Measurements from ENCODE around the gene LAMC3.

LAMC3 gene

DNA sequence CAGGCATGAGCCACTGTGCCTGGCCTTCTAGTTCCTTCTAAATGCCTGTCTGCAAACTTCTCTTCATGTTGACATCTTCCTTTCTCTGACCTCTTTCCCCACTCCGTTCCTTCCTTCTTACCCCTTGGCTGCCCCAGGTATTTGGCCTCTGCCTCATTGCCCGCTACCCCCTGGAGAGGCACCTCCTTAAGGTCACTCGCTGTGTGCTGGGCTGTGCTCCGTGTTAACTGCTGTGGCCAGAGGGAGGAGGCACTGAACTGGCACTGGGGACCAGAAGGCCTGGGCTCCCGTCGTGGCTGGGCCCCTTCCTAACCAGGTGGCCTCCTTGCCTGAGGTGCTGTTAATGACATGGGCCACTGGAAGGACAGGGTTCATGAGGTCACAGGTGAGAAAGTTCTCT is 39.4 kb downstream of the LAMC3 start:
- Histone ChIP-seq H3K9ac (ENCODE audit: low read length) (no peak overlapping the region), H3K9me3 (ENCODE audit: control insufficient read depth, low read depth, low read length) (no peaks in the 10 kb centered on the region), H3K27me3 (ENCODE audit: control insufficient read depth, insufficient read depth, low read length) (no peaks in the 10 kb centered on the region), H3K4me1 (ENCODE audit: control insufficient read depth, low read depth, low read length) (no peaks in the 10 kb centered on the region), H3K4me3 (ENCODE audit: low read length) (no peak overlapping the region), H3K36me3 (ENCODE audit: control insufficient read depth, low read depth, low read length) (no peaks in the 10 kb centered on the region), H3K27ac (ENCODE audit: low read length) (no peak overlapping the region)

DNA sequence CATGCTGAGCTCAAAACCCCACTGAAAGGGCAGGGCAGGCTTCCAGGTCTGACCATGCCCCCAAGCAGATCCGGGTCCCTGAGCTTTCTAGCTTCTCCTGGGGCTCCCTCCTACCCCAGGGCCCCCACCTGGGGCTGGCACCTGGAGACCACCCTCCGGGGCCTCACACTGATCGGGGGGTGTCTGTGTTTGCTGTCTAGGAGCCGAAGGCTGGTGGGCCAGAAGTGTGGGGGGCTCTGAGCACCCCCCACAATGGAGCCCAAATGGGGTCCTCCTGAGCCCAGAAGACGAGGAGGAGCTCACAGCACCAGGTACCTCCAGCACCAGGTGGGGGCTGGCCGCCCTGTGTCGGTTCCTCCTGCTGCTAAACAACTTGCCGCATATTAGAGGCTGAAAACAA is 39.8 kb downstream of the LAMC3 start:
- H3K27ac ChIP-seq (ENCODE audit: low read length), result no peak overlapping the region
- H3K9ac ChIP-seq (ENCODE audit: low read length), result no peak overlapping the region
- no peaks in the 10 kb centered on the region for H3K9me3 ChIP-seq (ENCODE audit: control insufficient read depth, low read depth, low read length)
- no peaks in the 10 kb centered on the region for H3K27me3 ChIP-seq (ENCODE audit: control insufficient read depth, insufficient read depth, low read length)
- no peak overlapping the region for H3K4me3 ChIP-seq (ENCODE audit: low read length)
- no peaks in the 10 kb centered on the region for H3K4me1 ChIP-seq (ENCODE audit: control insufficient read depth, low read depth, low read length)
- H3K36me3 ChIP-seq (ENCODE audit: control insufficient read depth, low read depth, low read length), result no peaks in the 10 kb centered on the region

DNA sequence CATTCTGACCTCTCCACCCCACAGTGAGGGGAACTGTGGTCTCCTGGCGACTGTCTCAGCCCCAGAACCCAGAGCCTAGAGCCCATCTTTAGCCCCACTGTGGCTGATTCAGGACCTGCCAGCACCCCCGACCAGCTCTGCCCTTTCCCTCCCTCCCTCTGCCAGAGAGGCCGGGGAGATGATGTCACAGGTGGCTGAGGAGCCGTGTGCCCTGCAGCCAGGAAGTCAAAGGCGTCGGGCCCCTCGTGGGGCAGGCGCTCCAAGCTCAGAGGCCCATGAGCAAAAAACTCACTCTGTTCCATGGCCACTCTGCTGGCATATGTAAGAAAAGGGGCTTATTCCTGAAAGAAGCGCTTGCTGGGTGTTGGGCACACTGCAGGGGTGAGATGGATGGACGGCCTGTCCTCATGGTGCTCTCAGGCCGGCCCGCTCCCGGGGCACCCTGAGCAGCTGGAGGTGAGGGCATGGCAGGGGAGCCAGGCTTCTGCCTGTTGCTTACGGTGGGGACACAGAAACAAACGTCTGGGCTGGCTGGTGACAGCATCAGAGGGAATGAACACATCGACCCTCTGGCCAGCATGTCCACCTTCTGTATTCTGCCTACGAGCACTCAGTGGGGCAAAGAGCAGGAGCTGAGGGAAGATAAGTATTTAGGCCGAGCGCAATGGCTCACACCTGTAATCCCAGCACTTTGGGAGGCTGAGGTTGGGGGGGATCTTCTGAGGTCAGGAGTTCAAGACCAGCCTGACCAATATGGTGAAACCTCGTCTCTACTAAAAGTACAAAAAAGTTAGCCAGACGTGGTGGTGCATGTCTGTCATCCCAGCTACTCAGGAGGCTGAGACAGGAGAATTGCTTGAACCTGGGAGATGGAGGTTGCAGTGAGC is 41.1 kb downstream of the LAMC3 start:
- no peak overlapping the region for H3K27ac ChIP-seq (ENCODE audit: low read length)
- H3K9me3 ChIP-seq (ENCODE audit: control insufficient read depth, low read depth, low read length), result no peaks in the 10 kb centered on the region
- no peaks in the 10 kb centered on the region for H3K27me3 ChIP-seq (ENCODE audit: control insufficient read depth, insufficient read depth, low read length)
- H3K4me3 ChIP-seq (ENCODE audit: low read length), result no peak overlapping the region
- no peaks in the 10 kb centered on the region for H3K36me3 ChIP-seq (ENCODE audit: control insufficient read depth, low read depth, low read length)
- H3K9ac ChIP-seq (ENCODE audit: low read length), result no peak overlapping the region
- H3K4me1 ChIP-seq (ENCODE audit: control insufficient read depth, low read depth, low read length), result no peaks in the 10 kb centered on the region

DNA sequence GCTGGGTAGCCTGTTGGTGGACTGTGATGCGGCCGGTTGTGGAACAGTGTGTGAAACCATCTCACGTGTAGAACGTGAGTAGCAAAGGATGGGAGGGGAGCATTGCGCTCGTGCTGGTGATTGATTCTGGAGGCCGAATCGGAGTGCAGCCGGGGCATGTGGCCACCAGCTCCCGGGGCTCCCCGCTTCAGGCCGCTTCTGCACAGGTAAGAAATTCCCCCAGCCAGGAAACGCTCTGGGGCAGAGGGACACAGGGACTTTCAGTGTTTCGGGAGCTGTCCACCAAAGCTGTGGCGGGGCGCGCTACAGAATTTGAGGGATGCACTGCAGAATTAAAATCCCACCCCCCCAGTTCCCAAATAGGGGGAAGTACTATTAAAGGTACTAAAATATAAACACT is 41.9 kb downstream of the LAMC3 start:
- no peaks in the 10 kb centered on the region for H3K4me1 ChIP-seq (ENCODE audit: control insufficient read depth, low read depth, low read length)
- H3K36me3 ChIP-seq (ENCODE audit: control insufficient read depth, low read depth, low read length), result no peaks in the 10 kb centered on the region
- no peaks in the 10 kb centered on the region for H3K27me3 ChIP-seq (ENCODE audit: control insufficient read depth, insufficient read depth, low read length)
- H3K9ac ChIP-seq (ENCODE audit: low read length), result no peak overlapping the region
- no peaks in the 10 kb centered on the region for H3K9me3 ChIP-seq (ENCODE audit: control insufficient read depth, low read depth, low read length)
- no peak overlapping the region for H3K4me3 ChIP-seq (ENCODE audit: low read length)
- no peak overlapping the region for H3K27ac ChIP-seq (ENCODE audit: low read length)

DNA sequence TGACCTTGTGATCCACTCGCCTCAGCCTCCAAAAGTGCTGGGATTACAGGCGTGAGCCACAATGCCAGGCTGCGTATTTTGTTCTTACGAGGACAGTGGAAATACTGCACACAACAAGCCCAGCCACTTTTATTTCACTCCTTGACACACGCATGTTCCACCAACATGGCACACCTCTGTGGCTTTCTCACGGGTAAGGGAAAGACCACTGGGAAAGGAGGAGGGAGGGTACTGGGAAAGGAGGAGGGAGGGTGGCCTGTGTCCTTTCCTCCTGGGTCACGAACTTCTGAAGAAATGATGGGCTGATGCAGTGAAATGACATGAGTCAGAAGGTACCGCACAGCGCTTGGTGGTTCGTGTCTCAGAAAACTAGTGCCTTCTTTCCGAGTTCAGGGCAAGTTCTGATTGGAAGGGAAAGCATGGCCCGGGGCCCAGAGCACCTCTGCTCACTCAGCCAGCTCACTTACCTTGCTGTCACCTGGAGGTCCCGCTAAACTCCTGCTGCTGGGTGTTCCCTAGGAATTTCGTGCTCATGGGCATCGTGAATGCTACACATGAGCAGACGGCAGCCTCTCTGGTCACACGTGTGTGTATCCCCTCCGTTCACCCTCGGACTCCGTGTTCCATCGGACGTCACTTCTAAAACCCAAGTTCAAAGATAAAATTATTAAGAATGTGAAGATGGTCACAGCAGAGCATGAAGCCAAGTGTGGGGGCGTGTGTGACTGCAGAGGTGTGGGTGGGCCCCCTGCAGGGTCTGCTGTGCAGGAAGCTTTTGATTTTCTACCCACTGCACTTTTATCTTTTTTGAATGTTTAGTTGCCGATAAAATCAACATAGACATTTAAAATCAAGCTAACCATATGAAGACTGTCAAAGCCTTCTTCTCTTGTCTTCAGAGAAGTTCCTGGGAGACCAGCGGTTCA is 42.9 kb downstream of the LAMC3 start:
- Histone ChIP-seq H3K9ac (ENCODE audit: low read length) (no peak overlapping the region), H3K36me3 (ENCODE audit: control insufficient read depth, low read depth, low read length) (no peaks in the 10 kb centered on the region), H3K27ac (ENCODE audit: low read length) (no peak overlapping the region), H3K4me3 (ENCODE audit: low read length) (no peak overlapping the region), H3K4me1 (ENCODE audit: control insufficient read depth, low read depth, low read length) (no peaks in the 10 kb centered on the region), H3K9me3 (ENCODE audit: control insufficient read depth, low read depth, low read length) (no peaks in the 10 kb centered on the region), H3K27me3 (ENCODE audit: control insufficient read depth, insufficient read depth, low read length) (no peaks in the 10 kb centered on the region)

DNA sequence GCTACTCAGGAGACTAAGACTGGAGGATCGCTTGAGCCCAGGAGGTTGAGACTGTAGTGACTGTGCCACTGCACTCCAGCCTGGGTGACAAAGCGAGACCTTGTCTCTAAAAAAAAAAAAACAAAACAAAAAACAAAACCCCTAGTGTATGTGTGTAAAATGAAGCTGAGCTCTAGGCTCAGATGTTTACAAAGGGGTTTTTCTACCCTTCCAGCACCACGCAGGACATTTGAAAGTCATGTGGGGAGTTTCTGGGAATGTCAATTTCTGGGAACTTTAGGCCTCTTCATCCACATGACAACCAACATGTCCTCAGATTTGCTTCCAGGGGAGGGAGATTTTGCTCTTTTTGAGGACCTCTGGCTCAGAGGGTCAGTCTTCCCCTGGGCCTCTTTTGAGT is 44.9 kb downstream of the LAMC3 start:
- Histone ChIP-seq H3K9me3 (ENCODE audit: control insufficient read depth, low read depth, low read length) (no peaks in the 10 kb centered on the region), H3K27ac (ENCODE audit: low read length) (no peak overlapping the region), H3K4me1 (ENCODE audit: control insufficient read depth, low read depth, low read length) (no peaks in the 10 kb centered on the region), H3K4me3 (ENCODE audit: low read length) (no peak overlapping the region), H3K36me3 (ENCODE audit: control insufficient read depth, low read depth, low read length) (no peaks in the 10 kb centered on the region), H3K9ac (ENCODE audit: low read length) (no peak overlapping the region), H3K27me3 (ENCODE audit: control insufficient read depth, insufficient read depth, low read length) (no peaks in the 10 kb centered on the region)

DNA sequence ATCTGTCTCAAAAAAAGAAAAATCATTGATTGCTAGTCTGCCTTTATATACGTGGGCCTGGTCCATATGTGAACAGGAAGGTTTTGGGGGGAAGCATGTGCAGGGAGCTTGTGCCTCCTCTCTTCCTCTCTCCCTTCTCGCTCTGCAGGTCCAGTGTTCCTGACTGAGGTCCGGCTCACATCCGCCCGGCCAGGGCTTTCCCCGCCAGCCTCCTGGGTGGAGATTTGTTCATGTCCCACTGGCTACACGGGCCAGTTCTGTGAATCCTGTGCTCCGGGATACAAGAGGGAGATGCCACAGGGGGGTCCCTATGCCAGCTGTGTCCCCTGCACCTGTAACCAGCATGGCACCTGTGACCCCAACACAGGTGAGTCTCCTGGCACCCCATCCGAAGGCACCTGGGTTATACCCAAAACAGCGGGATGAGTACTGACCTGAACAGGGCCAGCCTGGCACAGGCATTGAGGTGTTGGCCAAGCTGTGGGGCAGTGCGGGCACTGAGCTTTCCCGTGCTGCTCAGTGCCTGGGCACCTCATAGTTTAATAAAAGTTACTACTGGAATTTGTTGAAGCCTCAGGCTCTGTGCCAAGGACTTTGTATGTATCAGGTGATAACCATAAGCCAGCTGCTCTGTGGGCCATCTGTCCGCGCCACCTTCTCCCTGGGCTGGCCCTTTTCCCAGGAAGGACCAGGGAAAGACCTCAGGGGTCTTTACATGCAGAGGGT is 48.0 kb downstream of the LAMC3 start:
- no peak overlapping the region for H3K4me3 ChIP-seq (ENCODE audit: low read length)
- no peaks in the 10 kb centered on the region for H3K9me3 ChIP-seq (ENCODE audit: control insufficient read depth, low read depth, low read length)
- H3K9ac ChIP-seq (ENCODE audit: low read length), result no peak overlapping the region
- no peak overlapping the region for H3K27ac ChIP-seq (ENCODE audit: low read length)
- H3K36me3 ChIP-seq (ENCODE audit: control insufficient read depth, low read depth, low read length), result no peaks in the 10 kb centered on the region
- H3K4me1 ChIP-seq (ENCODE audit: control insufficient read depth, low read depth, low read length), result no peaks in the 10 kb centered on the region
- no peaks in the 10 kb centered on the region for H3K27me3 ChIP-seq (ENCODE audit: control insufficient read depth, insufficient read depth, low read length)

DNA sequence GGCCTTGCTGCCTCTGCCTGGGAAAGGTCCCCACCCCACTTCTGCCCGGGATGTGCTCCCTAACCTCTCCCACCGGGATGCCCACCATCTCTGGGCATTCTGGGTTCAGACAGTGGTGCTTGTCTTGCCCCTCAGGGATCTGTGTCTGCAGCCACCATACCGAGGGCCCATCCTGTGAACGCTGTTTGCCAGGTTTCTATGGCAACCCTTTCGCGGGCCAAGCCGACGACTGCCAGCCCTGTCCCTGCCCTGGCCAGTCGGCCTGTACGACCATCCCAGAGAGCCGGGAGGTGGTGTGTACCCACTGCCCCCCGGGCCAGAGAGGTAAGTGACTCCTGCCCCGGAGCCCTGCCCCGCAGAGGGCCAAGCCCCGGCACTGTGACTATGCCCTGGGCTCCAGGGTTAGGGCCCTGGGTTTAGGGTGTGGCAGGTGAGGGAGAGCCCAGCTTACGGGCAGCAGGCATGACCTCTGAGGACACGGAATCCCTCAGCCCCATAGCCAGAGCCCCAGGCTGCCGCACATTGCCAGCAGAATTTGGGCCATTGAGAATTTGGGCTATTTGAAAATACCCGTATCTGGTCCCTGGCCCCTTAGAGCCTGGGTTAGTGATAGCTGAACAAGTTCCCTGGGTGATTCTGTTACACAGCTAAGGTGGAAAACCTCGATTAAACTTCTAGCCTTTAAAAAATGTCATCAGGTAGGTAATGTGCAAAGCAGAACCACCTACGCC is 52.1 kb downstream of the LAMC3 start:
- Histone ChIP-seq H3K9ac (ENCODE audit: low read length) (no peak overlapping the region), H3K27me3 (ENCODE audit: control insufficient read depth, insufficient read depth, low read length) (no peaks in the 10 kb centered on the region), H3K9me3 (ENCODE audit: control insufficient read depth, low read depth, low read length) (no peaks in the 10 kb centered on the region), H3K27ac (ENCODE audit: low read length) (no peak overlapping the region), H3K4me1 (ENCODE audit: control insufficient read depth, low read depth, low read length) (no peaks in the 10 kb centered on the region), H3K36me3 (ENCODE audit: control insufficient read depth, low read depth, low read length) (no peaks in the 10 kb centered on the region), H3K4me3 (ENCODE audit: low read length) (no peak overlapping the region)

DNA sequence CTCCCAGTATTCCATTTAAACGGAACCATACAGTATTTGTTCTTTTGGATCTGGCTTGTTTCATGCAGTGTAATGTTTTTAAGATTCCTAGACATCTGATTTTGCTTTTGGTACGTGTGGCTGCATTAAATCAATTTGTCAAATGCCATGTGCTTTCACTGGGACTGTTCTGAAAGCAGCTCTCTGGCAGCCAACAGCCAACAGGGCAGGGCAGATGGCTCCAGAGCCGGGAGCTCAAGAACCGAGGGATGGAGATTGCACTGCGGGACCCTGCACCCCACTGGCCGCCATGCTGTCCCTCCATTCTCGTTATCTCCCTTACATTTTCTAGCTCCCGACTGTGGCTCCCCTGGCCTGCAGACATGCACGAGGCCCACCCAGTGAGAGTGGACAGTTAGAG is 54.0 kb downstream of the LAMC3 start:
- Histone ChIP-seq H3K9ac (ENCODE audit: low read length) (no peak overlapping the region), H3K36me3 (ENCODE audit: control insufficient read depth, low read depth, low read length) (no peaks in the 10 kb centered on the region), H3K4me3 (ENCODE audit: low read length) (no peak overlapping the region), H3K27ac (ENCODE audit: low read length) (no peak overlapping the region), H3K9me3 (ENCODE audit: control insufficient read depth, low read depth, low read length) (no peaks in the 10 kb centered on the region), H3K27me3 (ENCODE audit: control insufficient read depth, insufficient read depth, low read length) (no peaks in the 10 kb centered on the region), H3K4me1 (ENCODE audit: control insufficient read depth, low read depth, low read length) (no peaks in the 10 kb centered on the region)

DNA sequence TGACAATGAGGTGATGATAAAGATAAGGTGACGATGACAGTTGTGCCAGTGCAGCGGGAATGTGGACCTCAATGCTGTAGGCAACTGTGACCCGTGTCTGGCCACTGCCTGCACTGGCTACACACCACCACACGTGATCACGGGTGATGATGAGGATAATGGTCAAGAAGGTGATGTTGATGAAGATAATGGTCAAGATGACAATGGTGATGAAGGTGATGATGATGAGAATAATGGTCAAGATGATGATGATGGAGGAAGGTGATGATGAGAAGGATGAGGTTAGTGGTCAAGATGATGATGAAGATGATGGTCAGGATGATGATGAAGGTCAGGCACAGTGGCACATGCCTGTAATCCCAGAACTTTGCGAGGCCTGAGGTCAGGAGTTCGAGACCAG is 56.6 kb downstream of the LAMC3 start:
- no peaks in the 10 kb centered on the region for H3K9me3 ChIP-seq (ENCODE audit: control insufficient read depth, low read depth, low read length)
- no peaks in the 10 kb centered on the region for H3K27me3 ChIP-seq (ENCODE audit: control insufficient read depth, insufficient read depth, low read length)
- H3K4me1 ChIP-seq (ENCODE audit: control insufficient read depth, low read depth, low read length), result no peaks in the 10 kb centered on the region
- no peak overlapping the region for H3K9ac ChIP-seq (ENCODE audit: low read length)
- no peak overlapping the region for H3K4me3 ChIP-seq (ENCODE audit: low read length)
- H3K36me3 ChIP-seq (ENCODE audit: control insufficient read depth, low read depth, low read length), result no peaks in the 10 kb centered on the region
- no peak overlapping the region for H3K27ac ChIP-seq (ENCODE audit: low read length)

DNA sequence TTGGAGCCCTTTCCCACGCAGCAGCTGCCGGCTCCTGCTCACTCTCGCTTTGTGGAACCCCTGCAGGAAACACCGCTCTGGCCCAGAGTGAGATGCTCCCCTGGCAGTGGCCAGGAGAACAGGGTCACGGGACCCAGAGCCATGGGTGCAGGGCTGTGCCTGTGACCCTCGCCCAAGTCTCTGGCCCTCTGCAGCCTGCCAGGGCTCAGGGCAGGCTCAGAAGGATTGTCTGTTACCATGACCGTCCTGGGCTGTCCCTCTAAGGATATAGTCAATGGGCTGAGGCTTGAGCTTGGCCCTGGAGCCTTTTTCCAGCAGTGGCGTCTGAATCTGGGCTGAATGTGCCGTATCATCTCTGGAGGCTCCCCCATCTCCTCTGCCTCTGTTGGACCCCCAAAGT is 58.7 kb downstream of the LAMC3 start:
- H3K27me3 ChIP-seq (ENCODE audit: control insufficient read depth, insufficient read depth, low read length), result no peaks in the 10 kb centered on the region
- no peak overlapping the region for H3K9ac ChIP-seq (ENCODE audit: low read length)
- no peaks in the 10 kb centered on the region for H3K4me1 ChIP-seq (ENCODE audit: control insufficient read depth, low read depth, low read length)
- H3K9me3 ChIP-seq (ENCODE audit: control insufficient read depth, low read depth, low read length), result no peaks in the 10 kb centered on the region
- no peak overlapping the region for H3K27ac ChIP-seq (ENCODE audit: low read length)
- H3K36me3 ChIP-seq (ENCODE audit: control insufficient read depth, low read depth, low read length), result no peaks in the 10 kb centered on the region
- H3K4me3 ChIP-seq (ENCODE audit: low read length), result no peak overlapping the region
